Endothelial cell of hepatic sinusoid (primary cell): ENCODE data around the gene DNAL1.
"Not testable (repeated sequence)": the region's sequence is repeated elsewhere in the genome, so short reads cannot be mapped to it uniquely, and the experiment has no call there.

ENCODE experiments used
- in situ Hi-C: cut with HindIII; loops from 2 replicates; pipeline ENCODE4 v1.10.0; 2017; ENCODE audit warnings: low sequenced_read_pairs

The DNAL1 gene

GRCh38 chr14:73637830-73638229, 7.0 kb upstream of the DNAL1 start:
- in situ Hi-C loops = no loop called here

- in situ Hi-C loops = no loop called here
Measured at GRCh38 chr14:73640796-73641365, 3.9 kb upstream of the DNAL1 start.

- in situ Hi-C loops = no loop called here
Measured at GRCh38 chr14:73645248-73645610, 443 bp downstream of the DNAL1 start.

- in situ Hi-C loops = no loop called here
Measured at GRCh38 chr14:73651005-73651404, 6.2 kb downstream of the DNAL1 start.

- in situ Hi-C loops = no loop called here
Measured at GRCh38 chr14:73655851-73656250, 11.1 kb downstream of the DNAL1 start.

GRCh38 chr14:73659202-73659601, 14.4 kb downstream of the DNAL1 start:
- in situ Hi-C loops = not testable (repeated sequence)

- in situ Hi-C loops = no loop called here
Measured at GRCh38 chr14:73660511-73660910, 15.7 kb downstream of the DNAL1 start.

GRCh38 chr14:73661872-73662271, 17.1 kb downstream of the DNAL1 start:
- in situ Hi-C loops = no loop called here

- in situ Hi-C loops = no loop called here
Measured at GRCh38 chr14:73662487-73662943, 17.7 kb downstream of the DNAL1 start.

- in situ Hi-C loops = no loop called here
Measured at GRCh38 chr14:73663548-73664212, 18.9 kb downstream of the DNAL1 start.

- in situ Hi-C loops = no loop called here
Measured at GRCh38 chr14:73665130-73665529, 20.3 kb downstream of the DNAL1 start.

GRCh38 chr14:73666583-73666982, 21.8 kb downstream of the DNAL1 start:
- in situ Hi-C loops = no loop called here

- in situ Hi-C loops = no loop called here
Measured at GRCh38 chr14:73667854-73668253, 23.1 kb downstream of the DNAL1 start.

GRCh38 chr14:73674986-73675385, 30.2 kb downstream of the DNAL1 start:
- in situ Hi-C loops = no loop called here

- in situ Hi-C loops = no loop called here
Measured at GRCh38 chr14:73678698-73679097, 33.9 kb downstream of the DNAL1 start.

- in situ Hi-C loops = no loop called here
Measured at GRCh38 chr14:73680821-73681220, 36.0 kb downstream of the DNAL1 start.

- in situ Hi-C loops = no loop called here
Measured at GRCh38 chr14:73684627-73685026, 39.8 kb downstream of the DNAL1 start.

- in situ Hi-C loops = no loop called here
Measured at GRCh38 chr14:73685328-73685727, 40.5 kb downstream of the DNAL1 start.

- in situ Hi-C loops = no loop called here
Measured at GRCh38 chr14:73686901-73687300, 42.1 kb downstream of the DNAL1 start.

GRCh38 chr14:73694083-73694482, 49.3 kb downstream of the DNAL1 start:
- in situ Hi-C loops = no loop called here

GRCh38 chr14:73695082-73695481, 50.3 kb downstream of the DNAL1 start:
- in situ Hi-C loops = no loop called here

- in situ Hi-C loops = no loop called here
Measured at GRCh38 chr14:73695997-73696396, 51.2 kb downstream of the DNAL1 start.
